HCT116 (cell line): ENCODE data around the gene GLMP.
"Not testable (repeated sequence)": the region's sequence is repeated elsewhere in the genome, so short reads cannot be mapped to it uniquely, and the experiment has no call there.

Experiments
- SP1 ChIP-seq: IDR thresholded peaks from 2 replicates; pipeline ENCODE4 v1.6.1; 2012; ENCODE audit warnings: low read depth
- ZNF274 ChIP-seq: fragments of 200-500 bp; sonication (Bioruptor generic); IDR thresholded peaks from 2 replicates; pipeline ENCODE4 v1.6.1; 2014; ENCODE audit warnings: mild to moderate bottlenecking, low read depth, low read length, inconsistent platforms
- TF ChIP-seq, protein P1 (sequence below), 3 experiments: fragments of 200-600 bp in 1 of 3; sonication (generic) in 1 of 3; IDR thresholded peaks in 2 of 3; conservative IDR thresholded peaks in 1 of 3; 2 replicates each; pipeline ENCODE4 v1.5.1; 2012 to 2017; ENCODE audit warnings: low read depth in 2 of 3, low read length in 2 of 3, antibody characterized with exemption in 1 of 3, borderline replicate concordance in 1 of 3, control low read depth in 1 of 3, mild to moderate bottlenecking in 1 of 3, mixed read lengths in 1 of 3, mixed run types in 1 of 3, moderate library complexity in 1 of 3; ENCODE audit not compliant: insufficient read depth in 1 of 3

DNA sequence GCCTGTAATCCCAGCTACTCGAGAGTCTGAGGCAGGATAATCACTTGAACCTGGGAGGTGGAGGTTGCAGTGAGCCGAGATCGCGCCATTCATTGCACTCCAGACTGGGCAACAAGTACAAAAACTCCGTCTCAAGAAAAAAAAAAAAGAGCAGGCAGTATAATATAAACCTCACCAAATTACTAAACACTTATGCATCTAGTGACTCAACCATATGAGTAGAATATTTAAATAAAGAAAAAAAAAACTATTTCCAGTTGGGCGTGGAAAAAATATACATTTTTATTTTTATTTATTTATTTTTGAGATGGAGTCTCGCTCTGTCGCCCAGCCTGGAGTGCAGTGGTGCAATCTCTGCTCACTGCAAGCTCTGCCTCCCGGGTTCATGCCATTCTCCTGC is 27.7 kb upstream of the GLMP start:
- TF ChIP-seq, protein P1, sequence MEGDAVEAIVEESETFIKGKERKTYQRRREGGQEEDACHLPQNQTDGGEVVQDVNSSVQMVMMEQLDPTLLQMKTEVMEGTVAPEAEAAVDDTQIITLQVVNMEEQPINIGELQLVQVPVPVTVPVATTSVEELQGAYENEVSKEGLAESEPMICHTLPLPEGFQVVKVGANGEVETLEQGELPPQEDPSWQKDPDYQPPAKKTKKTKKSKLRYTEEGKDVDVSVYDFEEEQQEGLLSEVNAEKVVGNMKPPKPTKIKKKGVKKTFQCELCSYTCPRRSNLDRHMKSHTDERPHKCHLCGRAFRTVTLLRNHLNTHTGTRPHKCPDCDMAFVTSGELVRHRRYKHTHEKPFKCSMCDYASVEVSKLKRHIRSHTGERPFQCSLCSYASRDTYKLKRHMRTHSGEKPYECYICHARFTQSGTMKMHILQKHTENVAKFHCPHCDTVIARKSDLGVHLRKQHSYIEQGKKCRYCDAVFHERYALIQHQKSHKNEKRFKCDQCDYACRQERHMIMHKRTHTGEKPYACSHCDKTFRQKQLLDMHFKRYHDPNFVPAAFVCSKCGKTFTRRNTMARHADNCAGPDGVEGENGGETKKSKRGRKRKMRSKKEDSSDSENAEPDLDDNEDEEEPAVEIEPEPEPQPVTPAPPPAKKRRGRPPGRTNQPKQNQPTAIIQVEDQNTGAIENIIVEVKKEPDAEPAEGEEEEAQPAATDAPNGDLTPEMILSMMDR (IDR thresholded peaks at IDR 0.05 in 2 of 3, conservative IDR thresholded peaks at IDR 0.05 in 1 of 3; ENCODE audit: borderline replicate concordance in 1 of 3, insufficient read depth in 1 of 3, low read depth in 2 of 3, low read length in 2 of 3), result not testable (repeated sequence)
- TF ChIP-seq ZNF274, SP1: not testable (repeated sequence)
